Measurements from ENCODE around the gene SLC35G3.

DNA sequence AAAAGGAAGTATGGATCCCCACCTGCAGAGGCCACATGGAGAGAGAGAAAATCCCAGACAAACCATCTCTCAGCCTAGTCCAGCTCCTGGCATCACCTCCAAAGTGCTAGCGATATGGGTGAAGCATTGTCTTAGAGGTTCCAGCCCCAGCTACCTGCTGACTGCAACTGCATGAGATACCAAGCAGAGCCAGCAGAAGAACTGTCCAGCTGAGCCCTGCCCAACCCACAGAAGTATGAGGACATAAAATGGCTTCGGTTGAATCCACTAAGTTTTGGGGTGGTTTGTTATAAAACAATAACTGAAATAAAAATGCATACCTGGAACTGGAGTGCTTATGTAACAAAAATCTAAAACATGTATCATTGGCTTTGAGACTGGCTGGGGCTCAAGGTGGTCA, 28.3 kb upstream of the SLC35G3 start:
- TF ChIP-seq CTCF (IDR thresholded peaks at IDR 0.05) = no peak
- TF ChIP-seq POLR2A (IDR thresholded peaks at IDR 0.05) = no peak
